CD4-positive, alpha-beta T cell treated with Interleukin-4 for 1 hour (primary cell): Measurements from ENCODE around the gene TRPC4.

Experiments
- DNase-seq, 2 donors: peaks; one replicate each; pipeline ENCODE4 v3.0.0-alpha.2; 2020 to 2022

TRPC4 gene

GRCh38 chr13:37709318-37709717 lies 160.3 kb downstream of the TRPC4 start:
- DNase-seq: no peak

- no peak for DNase-seq
Measured at GRCh38 chr13:37707739-37708500, 161.7 kb downstream of the TRPC4 start.

- no peak for DNase-seq
Measured at GRCh38 chr13:37706041-37706440, 163.5 kb downstream of the TRPC4 start.

- DNase-seq: no peak
Measured at GRCh38 chr13:37701972-37702371, 167.6 kb downstream of the TRPC4 start.

GRCh38 chr13:37701306-37701705 lies 168.3 kb downstream of the TRPC4 start:
- DNase-seq: no peak

- no peak for DNase-seq
Measured at GRCh38 chr13:37700887-37701286, 168.7 kb downstream of the TRPC4 start.

- DNase-seq: no peak
Measured at GRCh38 chr13:37695200-37695599, 174.4 kb downstream of the TRPC4 start.

- no peak for DNase-seq
Measured at GRCh38 chr13:37690361-37690760, 179.2 kb downstream of the TRPC4 start.

GRCh38 chr13:37686501-37686900 lies 183.1 kb downstream of the TRPC4 start:
- no peak for DNase-seq

GRCh38 chr13:37685206-37685605 lies 184.4 kb downstream of the TRPC4 start:
- DNase-seq: no peak

GRCh38 chr13:37682496-37682895 lies 187.1 kb downstream of the TRPC4 start:
- no peak for DNase-seq

- no peak for DNase-seq
Measured at GRCh38 chr13:37681281-37682032, 188.1 kb downstream of the TRPC4 start.

GRCh38 chr13:37680137-37680536 lies 189.4 kb downstream of the TRPC4 start:
- no peak for DNase-seq

GRCh38 chr13:37679043-37679442 lies 190.5 kb downstream of the TRPC4 start:
- DNase-seq: no peak

- no peak for DNase-seq
Measured at GRCh38 chr13:37669845-37670244, 199.7 kb downstream of the TRPC4 start.

GRCh38 chr13:37667702-37668101 lies 201.9 kb downstream of the TRPC4 start:
- no peak for DNase-seq

GRCh38 chr13:37666036-37666435 lies 203.5 kb downstream of the TRPC4 start:
- DNase-seq: no peak

- no peak for DNase-seq
Measured at GRCh38 chr13:37665420-37665819, 204.2 kb downstream of the TRPC4 start.

GRCh38 chr13:37663724-37664123 lies 205.8 kb downstream of the TRPC4 start:
- DNase-seq: no peak

- no peak for DNase-seq
Measured at GRCh38 chr13:37662624-37663023, 206.9 kb downstream of the TRPC4 start.

GRCh38 chr13:37657956-37658355 lies 211.6 kb downstream of the TRPC4 start:
- no peak for DNase-seq

- no peak for DNase-seq
Measured at GRCh38 chr13:37657134-37657533, 212.4 kb downstream of the TRPC4 start.

GRCh38 chr13:37656247-37656940 lies 213.2 kb downstream of the TRPC4 start:
- DNase-seq: no peak

- DNase-seq: no peak
Measured at GRCh38 chr13:37652596-37652995, 217.0 kb downstream of the TRPC4 start.
